ENCODE results near the gene OR51G1. TPM values are rescaled to one million over a fixed set of nuclear protein-coding genes. Genes with fewer than 3 reads are reported as not detected.

OR51G1 gene
- total RNA-seq, 1 donor from 2014 or later = not detected

DNA sequence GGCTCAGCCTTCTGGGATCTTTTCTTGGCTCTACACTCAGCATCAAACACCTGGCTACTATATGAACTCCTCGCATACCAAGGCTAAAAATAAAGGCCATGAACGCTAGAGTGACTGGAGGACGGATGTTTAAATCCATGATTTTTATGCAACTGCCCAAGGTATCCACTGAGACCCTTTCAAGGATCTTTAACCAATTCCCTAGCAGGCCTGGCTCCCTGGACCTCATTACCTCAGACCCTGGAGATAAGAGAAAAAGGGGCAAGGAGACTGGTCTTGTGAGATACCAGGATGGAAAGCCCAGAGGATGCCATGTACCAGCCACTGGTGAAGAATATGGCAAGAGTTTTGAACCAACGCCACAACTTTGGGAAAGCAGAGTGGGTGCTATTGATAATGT is 4.9 kb downstream of the OR51G1 start, which contains the start of gene OR51G2:
TSS of gene OR51G2 (minus strand) at position 101 of the 400 bp plus-strand sequence. CDS start 3,687 bp downstream, outside the sequence.
- Mint-ChIP-seq H3K9me3 (ENCODE audit: low read depth) (no peaks in the 10 kb centered on the region), H3K4me3 (ENCODE audit: unreplicated experiment) (no peak within 1 kb of the TSS), H3K27me3 (ENCODE audit: low read depth) (peaks cover 15% of the 10 kb centered on the region), H3K36me3 (ENCODE audit: low read depth) (peaks cover 1% of the 10 kb centered on the region), H3K27ac (ENCODE audit: unreplicated experiment) (no peak within 1 kb of the TSS), H3K4me1 (ENCODE audit: low read depth) (no peaks in the 10 kb centered on the region)
- TF ChIP-seq, protein P1, sequence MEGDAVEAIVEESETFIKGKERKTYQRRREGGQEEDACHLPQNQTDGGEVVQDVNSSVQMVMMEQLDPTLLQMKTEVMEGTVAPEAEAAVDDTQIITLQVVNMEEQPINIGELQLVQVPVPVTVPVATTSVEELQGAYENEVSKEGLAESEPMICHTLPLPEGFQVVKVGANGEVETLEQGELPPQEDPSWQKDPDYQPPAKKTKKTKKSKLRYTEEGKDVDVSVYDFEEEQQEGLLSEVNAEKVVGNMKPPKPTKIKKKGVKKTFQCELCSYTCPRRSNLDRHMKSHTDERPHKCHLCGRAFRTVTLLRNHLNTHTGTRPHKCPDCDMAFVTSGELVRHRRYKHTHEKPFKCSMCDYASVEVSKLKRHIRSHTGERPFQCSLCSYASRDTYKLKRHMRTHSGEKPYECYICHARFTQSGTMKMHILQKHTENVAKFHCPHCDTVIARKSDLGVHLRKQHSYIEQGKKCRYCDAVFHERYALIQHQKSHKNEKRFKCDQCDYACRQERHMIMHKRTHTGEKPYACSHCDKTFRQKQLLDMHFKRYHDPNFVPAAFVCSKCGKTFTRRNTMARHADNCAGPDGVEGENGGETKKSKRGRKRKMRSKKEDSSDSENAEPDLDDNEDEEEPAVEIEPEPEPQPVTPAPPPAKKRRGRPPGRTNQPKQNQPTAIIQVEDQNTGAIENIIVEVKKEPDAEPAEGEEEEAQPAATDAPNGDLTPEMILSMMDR (IDR thresholded peaks at IDR 0.05) = no peak
- no peak for DNase-seq (ENCODE audit: low spot score)

DNA sequence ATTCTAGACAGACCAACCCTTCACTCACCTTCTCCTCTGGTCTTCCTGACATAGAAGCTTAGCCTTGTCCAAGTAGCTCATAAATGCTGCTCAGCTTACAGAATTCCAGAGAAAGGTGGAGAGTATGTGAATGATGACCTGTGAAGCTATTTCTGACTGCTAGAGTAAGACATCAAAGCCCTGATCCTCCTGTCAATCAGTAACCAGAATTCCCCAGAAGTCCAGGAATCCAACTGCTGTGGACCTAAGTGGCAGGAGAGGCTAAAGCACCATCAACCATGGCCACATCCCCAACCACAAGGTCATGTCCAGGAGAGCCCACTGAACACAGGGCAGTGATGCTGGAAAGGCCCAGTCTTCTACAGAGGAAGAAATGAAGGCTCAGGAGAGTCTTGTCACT is 7.6 kb downstream of the OR51G1 start:
- no peak for DNase-seq (ENCODE audit: low spot score)
- TF ChIP-seq, protein P1 (IDR thresholded peaks at IDR 0.05) = no peak
- H3K27ac Mint-ChIP-seq (ENCODE audit: unreplicated experiment) = no peak overlapping the region
- peaks cover 1% of the 10 kb centered on the region for H3K36me3 Mint-ChIP-seq (ENCODE audit: low read depth)
- H3K9me3 Mint-ChIP-seq (ENCODE audit: low read depth) = no peaks in the 10 kb centered on the region
- H3K4me3 Mint-ChIP-seq (ENCODE audit: unreplicated experiment) = no peak overlapping the region
- peaks cover 15% of the 10 kb centered on the region for H3K27me3 Mint-ChIP-seq (ENCODE audit: low read depth)
- H3K4me1 Mint-ChIP-seq (ENCODE audit: low read depth) = no peaks in the 10 kb centered on the region

DNA sequence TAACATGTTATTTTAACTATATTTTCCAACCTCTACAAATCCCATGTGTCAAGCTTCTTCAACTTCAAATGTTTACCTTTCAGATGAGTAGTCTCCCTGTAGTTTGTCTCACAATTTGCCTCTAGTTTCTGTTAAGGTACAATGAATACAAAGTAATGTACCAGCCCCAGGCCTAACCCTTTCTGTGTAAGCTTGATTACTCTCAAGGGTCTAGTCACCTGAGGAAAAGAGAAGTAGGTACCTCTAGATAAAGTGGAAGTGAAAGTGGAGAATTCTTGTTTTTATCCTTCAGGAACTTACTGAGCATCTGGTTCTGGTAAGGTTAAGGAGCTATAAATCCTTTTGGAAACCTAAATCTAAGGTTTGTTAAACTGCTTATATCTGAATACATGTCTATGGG is 20.7 kb downstream of the OR51G1 start, which contains the start of gene OR51A7:
TSS of gene OR51A7 (plus strand) at position 300 of the 400 bp plus-strand sequence. CDS start 3,587 bp downstream, outside the sequence.
- no peak for DNase-seq (ENCODE audit: low spot score)
- no peak within 1 kb of the TSS for H3K27ac Mint-ChIP-seq (ENCODE audit: unreplicated experiment)
- TF ChIP-seq, protein P1 (IDR thresholded peaks at IDR 0.05) = no peak
- H3K4me1 Mint-ChIP-seq (ENCODE audit: low read depth) = no peaks in the 10 kb centered on the region
- no peak within 1 kb of the TSS for H3K4me3 Mint-ChIP-seq (ENCODE audit: unreplicated experiment)
- H3K9me3 Mint-ChIP-seq (ENCODE audit: low read depth) = peaks cover 3% of the 10 kb centered on the region
- H3K36me3 Mint-ChIP-seq (ENCODE audit: low read depth) = no peaks in the 10 kb centered on the region
- peaks cover 5% of the 10 kb centered on the region for H3K27me3 Mint-ChIP-seq (ENCODE audit: low read depth)

DNA sequence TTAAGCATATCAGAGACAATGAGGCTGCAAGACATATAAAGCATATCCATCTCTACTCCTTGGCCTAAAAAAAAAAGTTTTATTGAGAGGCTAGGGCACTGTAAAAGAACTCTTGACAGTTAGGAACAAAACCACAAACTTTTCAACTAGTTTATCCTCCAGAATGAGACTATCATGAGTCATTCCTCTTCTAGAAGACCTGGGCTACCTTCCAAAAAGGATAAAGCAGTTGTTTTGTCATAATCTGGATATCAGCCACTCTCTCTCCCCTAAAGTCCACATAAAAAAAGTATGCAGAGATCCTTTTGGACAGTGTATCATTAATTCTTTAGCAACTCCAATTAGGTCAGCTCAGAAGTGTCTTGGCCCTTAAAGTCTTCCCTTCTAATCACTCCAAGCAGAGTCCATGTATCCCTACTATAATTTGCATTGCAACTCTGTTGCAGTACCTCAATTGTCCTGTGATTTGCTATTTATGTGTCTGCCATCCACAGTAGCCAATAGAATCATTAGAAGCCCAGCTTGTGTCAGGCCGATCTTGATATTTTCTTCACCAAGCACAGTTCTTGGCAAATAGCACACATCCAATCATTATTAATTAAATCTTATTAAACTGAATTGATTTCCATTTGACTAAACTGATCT is 32.0 kb downstream of the OR51G1 start:
- Mint-ChIP-seq H3K27ac (ENCODE audit: unreplicated experiment) (peak overlapping the region; percentile 15), H3K27me3 (ENCODE audit: low read depth) (no peaks in the 10 kb centered on the region), H3K9me3 (ENCODE audit: low read depth) (peaks cover 8% of the 10 kb centered on the region), H3K36me3 (ENCODE audit: low read depth) (no peaks in the 10 kb centered on the region), H3K4me3 (ENCODE audit: unreplicated experiment) (no peak overlapping the region), H3K4me1 (ENCODE audit: low read depth) (peaks cover 12% of the 10 kb centered on the region)
- TF ChIP-seq, protein P1 (IDR thresholded peaks at IDR 0.05) = peak; percentile 55
- no peak for DNase-seq (ENCODE audit: low spot score)

DNA sequence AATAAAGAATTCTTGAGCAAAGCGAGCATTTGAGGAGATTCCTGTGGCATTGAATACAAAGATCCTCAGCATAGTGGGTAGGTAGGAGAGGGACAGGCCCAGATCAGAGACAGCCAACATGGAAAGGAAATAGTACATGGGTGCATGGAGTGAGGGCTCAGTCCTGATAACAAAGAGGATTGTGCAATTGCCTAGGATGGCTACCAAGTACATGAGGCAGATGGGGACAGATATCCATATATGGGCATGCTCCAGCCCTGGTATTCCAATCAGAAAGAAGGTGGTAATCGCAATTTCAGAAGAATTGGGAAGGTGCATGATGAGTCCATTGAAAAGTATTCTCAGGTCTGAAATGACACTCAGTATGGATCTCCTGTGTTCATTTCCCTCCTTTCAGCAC is 33.9 kb downstream of the OR51G1 start:
- Mint-ChIP-seq H3K4me3 (ENCODE audit: unreplicated experiment) (no peak overlapping the region), H3K36me3 (ENCODE audit: low read depth) (no peaks in the 10 kb centered on the region), H3K9me3 (ENCODE audit: low read depth) (peaks cover 8% of the 10 kb centered on the region), H3K4me1 (ENCODE audit: low read depth) (peaks cover 9% of the 10 kb centered on the region), H3K27ac (ENCODE audit: unreplicated experiment) (no peak overlapping the region), H3K27me3 (ENCODE audit: low read depth) (no peaks in the 10 kb centered on the region)
- DNase-seq (ENCODE audit: low spot score) = no peak
- TF ChIP-seq, protein P1 (IDR thresholded peaks at IDR 0.05) = no peak

All from chondrocyte (in vitro differentiated cells).